K562 (cell line): Measurements from ENCODE around the gene RNF121. TPM values are rescaled to one million over a fixed set of nuclear protein-coding genes. Genes with fewer than 3 reads are reported as not detected.
A peak's percentile ranks its signal among the peaks of the same experiment; 100 is the strongest.

Experiments used
- ELF4 ChIP-seq: fragments of 450-650 bp; formaldehyde crosslinking; IDR thresholded peaks from 2 replicates; pipeline ENCODE4 v1.4.0; 2022; ENCODE audit warnings: missing genetic modification characterization
- GATAD2B ChIP-seq: fragments of 450-650 bp; IDR thresholded peaks from 2 replicates; pipeline ENCODE4 v1.6.1; 2017; ENCODE audit warnings: mild to moderate bottlenecking, borderline replicate concordance
- KDM2B ChIP-seq: fragments of 250-450 bp; sonication (Bioruptor Pico); IDR thresholded peaks from 2 replicates; pipeline ENCODE4 v1.8.0; 2021; ENCODE audit warnings: mild to moderate bottlenecking, moderate library complexity
- MAFG ChIP-seq: fragments of 450-650 bp; conservative IDR thresholded peaks from 2 replicates; pipeline ENCODE4 v1.6.1; 2016; ENCODE audit warnings: missing genetic modification characterization, missing compliant biosample characterization
- MTA1 ChIP-seq: fragments of 450-650 bp; IDR thresholded peaks from 2 replicates; pipeline ENCODE4 v1.6.1; 2017; ENCODE audit warnings: borderline replicate concordance
- NFIX ChIP-seq: fragments of 250-450 bp; sonication (Bioruptor Pico); IDR thresholded peaks from 2 replicates; pipeline ENCODE4 v1.4.0; 2020; ENCODE audit warnings: low read depth, mild to moderate bottlenecking, moderate library complexity
- RFX1 ChIP-seq: fragments of 450-650 bp; IDR thresholded peaks from 2 replicates; pipeline ENCODE4 v1.6.1; 2016; ENCODE audit warnings: mild to moderate bottlenecking, moderate library complexity
- SMARCA4 ChIP-seq: fragments of 450-650 bp; IDR thresholded peaks from 2 replicates; pipeline ENCODE4 v1.6.1; 2016
- U2AF2 ChIP-seq: fragments of 200-400 bp; formaldehyde crosslinking; optimal IDR thresholded peaks from 2 replicates; pipeline ENCODE3; 2017; ENCODE audit warnings: low read depth, mild to moderate bottlenecking, low read length
- YBX1 ChIP-seq: fragments of 450-650 bp; IDR thresholded peaks from 2 replicates; pipeline ENCODE4 v1.7.1; 2016; ENCODE audit warnings: mild to moderate bottlenecking
- ZKSCAN1 ChIP-seq: fragments of 150-350 bp; IDR thresholded peaks from 2 replicates; pipeline ENCODE4 v1.6.1; 2016; ENCODE audit warnings: low read depth, low read length
- ZNF174 ChIP-seq: fragments of 250-450 bp; sonication (Bioruptor Pico); IDR thresholded peaks from 2 replicates; pipeline ENCODE4 v1.4.0; 2020; ENCODE audit warnings: mild to moderate bottlenecking
- ZNF253 ChIP-seq: fragments of 250-450 bp; sonication (Bioruptor Pico); conservative IDR thresholded peaks from 2 replicates; pipeline ENCODE4 v1.6.1; 2021; ENCODE audit warnings: mild to moderate bottlenecking
- ZNF277 ChIP-seq: fragments of 250-450 bp; sonication (Bioruptor Pico); IDR thresholded peaks from 2 replicates; pipeline ENCODE4 v1.8.0; 2022; ENCODE audit warnings: inconsistent platforms, mild to moderate bottlenecking, moderate library complexity, borderline replicate concordance
- ZNF384 ChIP-seq: IDR thresholded peaks from 2 replicates; pipeline ENCODE4 v1.6.1; 2012; ENCODE audit warnings: low read depth, low read length, improper control_type of control experiment
- ZNF407 ChIP-seq: fragments of 450-650 bp; IDR thresholded peaks from 2 replicates; pipeline ENCODE4 v1.6.1; 2016; ENCODE audit warnings: low read depth
- ZNF79 ChIP-seq: fragments of 250-450 bp; sonication (Bioruptor Pico); IDR thresholded peaks from 2 replicates; pipeline ENCODE4 v1.4.0; 2020; ENCODE audit warnings: low read depth, mild to moderate bottlenecking, moderate library complexity
- polyA plus RNA-seq, 8 experiments: library from polyadenylated mRNA; depleted of rRNA in 4 of 8; stranded (reverse) in 5 of 8; unstranded in 3 of 8; fragments of >200 nt; fragmentation: Nextera tagmentation in 2 of 8; fragmentation: Illumina TruSeq in 1 of 8; extraction: Ambion mirVana in 2 of 8; extraction: Trizol in 1 of 8; gene quantifications; 2 replicates each; pipeline versions ENCODE4 v1.2.1 to v1.2.3, GENCODE V29; 2011 to 2014; ENCODE audit warnings: inconsistent platforms in 1 of 8, missing spikeins in 1 of 8
- total RNA-seq, 7 experiments: library from RNA; depleted of rRNA in 6 of 7; stranded (reverse); fragments of >200 nt in 6 of 7; fragmentation: Illumina TruSeq in 2 of 7; extraction: Trizol in 2 of 7; gene quantifications; 2 replicates each; pipeline versions ENCODE4 v1.2.1 to v1.2.3, GENCODE V29; 2011 to 2021; ENCODE audit warnings: low replicate concordance in 1 of 7
- TF ChIP-seq, protein P1 (sequence below): fragments of 250-450 bp; sonication (Bioruptor Pico); IDR thresholded peaks from 2 replicates; pipeline ENCODE4 v1.5.0; 2020; ENCODE audit warnings: mild to moderate bottlenecking, borderline replicate concordance

Gene RNF121
- total and polyA plus RNA-seq, 9 of the 15 experiments (the other 6 are each of a cell fraction or from before 2014, with no cell fraction given), result 8.0 to 63.4 (median 20.5) TPM

DNA sequence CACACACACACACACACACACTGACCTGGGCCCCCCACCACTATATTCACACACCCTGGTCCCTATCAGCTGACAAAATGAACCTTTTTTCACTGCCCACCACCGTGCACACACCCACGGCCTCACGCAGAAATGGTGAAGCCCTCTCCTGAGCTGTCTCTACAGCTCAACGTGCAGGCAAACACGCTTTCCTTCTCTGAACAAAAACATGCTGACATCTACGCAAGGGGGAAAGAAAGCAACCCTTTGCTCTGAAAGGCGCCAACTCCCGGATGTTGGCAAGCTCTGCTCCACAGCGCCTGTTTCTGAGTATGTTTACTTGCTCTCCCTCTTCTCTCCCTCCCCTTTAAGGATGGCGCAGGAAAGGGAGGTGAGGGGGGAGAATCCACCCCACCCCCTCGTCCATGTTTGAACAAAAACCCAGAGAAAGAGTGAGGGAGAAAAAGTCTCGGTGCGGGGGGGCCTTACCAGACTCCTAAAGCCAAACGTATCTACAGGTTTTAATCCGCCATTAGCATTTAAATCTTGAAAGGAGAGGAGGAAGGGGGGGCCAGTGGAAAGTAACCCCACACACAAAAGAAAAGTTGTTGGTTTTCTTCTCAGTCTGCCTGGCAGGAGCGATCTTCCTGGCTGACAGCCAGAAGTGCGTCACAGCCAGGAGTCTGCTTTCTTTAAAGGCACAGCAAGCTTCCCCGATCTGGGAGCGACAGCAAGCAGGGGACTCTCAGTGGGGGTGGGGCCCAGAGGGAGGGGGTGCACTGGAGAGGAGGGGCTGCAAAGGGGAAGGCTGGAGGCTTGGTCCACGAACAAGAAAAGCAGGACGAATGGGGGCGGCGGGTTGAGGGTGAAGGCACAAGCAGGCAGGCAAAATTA is 111.9 kb downstream of the RNF121 start (continued):
- no peak for TF ChIP-seq ZNF407
- 0 out of 2 replicates have a peak, but pooled peaks have one; percentile 30 for TF ChIP-seq ZKSCAN1
- no peak for TF ChIP-seq SMARCA4
- TF ChIP-seq ZNF174 (CRISPR knock-in tag), result no peak
- no peak for TF ChIP-seq MTA1
- no peak for TF ChIP-seq ELF4
- TF ChIP-seq, protein P1, sequence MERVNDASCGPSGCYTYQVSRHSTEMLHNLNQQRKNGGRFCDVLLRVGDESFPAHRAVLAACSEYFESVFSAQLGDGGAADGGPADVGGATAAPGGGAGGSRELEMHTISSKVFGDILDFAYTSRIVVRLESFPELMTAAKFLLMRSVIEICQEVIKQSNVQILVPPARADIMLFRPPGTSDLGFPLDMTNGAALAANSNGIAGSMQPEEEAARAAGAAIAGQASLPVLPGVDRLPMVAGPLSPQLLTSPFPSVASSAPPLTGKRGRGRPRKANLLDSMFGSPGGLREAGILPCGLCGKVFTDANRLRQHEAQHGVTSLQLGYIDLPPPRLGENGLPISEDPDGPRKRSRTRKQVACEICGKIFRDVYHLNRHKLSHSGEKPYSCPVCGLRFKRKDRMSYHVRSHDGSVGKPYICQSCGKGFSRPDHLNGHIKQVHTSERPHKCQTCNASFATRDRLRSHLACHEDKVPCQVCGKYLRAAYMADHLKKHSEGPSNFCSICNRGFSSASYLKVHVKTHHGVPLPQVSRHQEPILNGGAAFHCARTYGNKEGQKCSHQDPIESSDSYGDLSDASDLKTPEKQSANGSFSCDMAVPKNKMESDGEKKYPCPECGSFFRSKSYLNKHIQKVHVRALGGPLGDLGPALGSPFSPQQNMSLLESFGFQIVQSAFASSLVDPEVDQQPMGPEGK (CRISPR knock-in tag), result no peak
- TF ChIP-seq ZNF384, result no peak
- no peak for TF ChIP-seq ZNF277 (CRISPR knock-in tag)
- no peak for TF ChIP-seq KDM2B (CRISPR knock-in tag)
- TF ChIP-seq NFIX (CRISPR knock-in tag), result 0 out of 2 replicates have a peak, but pooled peaks have one; percentile 9
- TF ChIP-seq GATAD2B, result no peak
- TF ChIP-seq U2AF2, result no peak
- no peak for TF ChIP-seq MAFG (tag)
- no peak for TF ChIP-seq ZNF253 (CRISPR knock-in tag)
- TF ChIP-seq RFX1, result no peak
- no peak for TF ChIP-seq ZNF79 (CRISPR knock-in tag)
- no peak for TF ChIP-seq YBX1
